Activated naive CD4-positive, alpha-beta T cell treated with anti-CD3 and anti-CD28 coated beads for 36 hours (primary cell): ENCODE measurements around the gene PLEKHA3. TPM values are rescaled to one million over a fixed set of nuclear protein-coding genes. Genes with fewer than 3 reads are reported as not detected.

ENCODE experiments used
- CTCF ChIA-PET: fragments of 350-600 bp; sonication (Branson Sonifier 250); formaldehyde crosslinking; loops from one replicate; lab custom pipeline; 2021; ENCODE audit warnings: antibody characterized with exemption; lab: Charles Lee
- DNase-seq: peaks from one replicate; pipeline ENCODE4 v3.0.0-alpha.2; 2020
- H3K27ac Mint-ChIP-seq: one replicate; pipeline ENCODE4 v1.8.0; 2021; ENCODE audit warnings: mild to moderate bottlenecking, mixed read lengths
- H3K27me3 Mint-ChIP-seq: one replicate; pipeline ENCODE4 v1.8.0; 2021; ENCODE audit warnings: low read depth, mixed read lengths
- H3K36me3 Mint-ChIP-seq: one replicate; pipeline ENCODE4 v1.8.0; 2021; ENCODE audit warnings: low read depth, mixed read lengths
- H3K4me1 Mint-ChIP-seq: one replicate; pipeline ENCODE4 v1.8.0; 2021; ENCODE audit warnings: low read depth, mixed read lengths
- H3K4me3 Mint-ChIP-seq: one replicate; pipeline ENCODE4 v1.8.0; 2021; ENCODE audit warnings: mild to moderate bottlenecking, moderate library complexity, mixed read lengths
- H3K9me3 Mint-ChIP-seq: one replicate; pipeline ENCODE4 v1.8.0; 2021; ENCODE audit warnings: mixed read lengths
- intact Hi-C: fragments of 100-400 bp; cut with micrococcal nuclease; formaldehyde crosslinking; loops from one replicate; pipeline ENCODE4 v1.15.1; 2023
- total RNA-seq, 2 experiments: library from RNA; stranded (reverse); gene quantifications; one replicate each; pipeline ENCODE4 v1.2.3, GENCODE V29; 2021

Gene PLEKHA3
- total RNA-seq, 2 experiments from 2014 or later: 19.4 to 19.8 TPM

DNA sequence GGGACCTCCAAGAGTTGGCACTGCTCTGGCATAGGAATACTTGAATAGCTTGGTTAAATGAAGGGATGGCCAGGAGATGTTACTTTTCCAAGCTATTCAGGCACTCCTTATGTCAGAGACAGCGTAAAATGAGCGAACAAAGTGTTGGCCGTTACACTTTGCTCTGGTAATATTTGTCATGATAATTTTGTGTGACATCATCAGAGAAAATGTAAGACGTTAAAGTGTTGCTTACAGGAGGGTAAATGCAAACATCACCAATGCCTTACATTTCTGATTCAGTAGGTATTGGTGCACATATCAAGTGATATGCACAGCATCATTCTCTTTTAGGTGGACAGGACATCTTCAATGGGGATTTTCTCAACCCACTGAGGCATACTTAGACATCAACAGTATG is 46.0 kb downstream of the PLEKHA3 start:
- intact Hi-C loops: loop anchor here (10.0 kb wide), 1 partner anchor 1479 kb away; the partner anchor contains the start of gene CWC22
- H3K27ac Mint-ChIP-seq: no peak overlapping the region
- H3K9me3 Mint-ChIP-seq: peaks cover 8% of the 10 kb centered on the region
- no peak overlapping the region for H3K4me3 Mint-ChIP-seq
- H3K27me3 Mint-ChIP-seq: no peaks in the 10 kb centered on the region
- no peak for DNase-seq
- CTCF ChIA-PET: no interaction called here
- peaks cover 64% of the 10 kb centered on the region for H3K4me1 Mint-ChIP-seq
- H3K36me3 Mint-ChIP-seq: peaks cover 30% of the 10 kb centered on the region

- peaks cover 38% of the 10 kb centered on the region for H3K36me3 Mint-ChIP-seq
Observed at GRCh38 chr2:178527592-178527991, 47.3 kb downstream of the PLEKHA3 start.

DNA sequence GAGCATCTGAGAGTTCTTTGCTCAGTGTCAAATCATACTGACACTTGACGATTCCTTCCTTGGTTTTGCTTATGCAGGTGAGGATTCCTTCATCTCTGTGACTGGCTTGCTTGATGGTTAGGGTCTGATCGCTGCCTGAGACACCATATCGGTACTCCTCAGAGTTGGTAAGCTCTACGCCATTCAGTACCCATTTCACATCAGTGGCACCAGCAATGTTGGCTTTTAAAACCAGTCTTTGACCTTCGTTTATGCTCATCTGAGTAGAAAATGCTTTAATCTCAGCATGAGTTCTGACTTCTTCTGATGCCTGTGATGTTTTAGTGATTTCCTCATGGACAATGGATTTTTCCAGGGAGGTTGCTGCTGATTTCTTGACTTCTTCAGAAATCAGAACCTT is 48.4 kb downstream of the PLEKHA3 start:
- no peak for DNase-seq
- intact Hi-C loops: loop anchor here (10.0 kb wide), 1 partner anchor 1476 kb away; the partner anchor contains the start of gene CWC22
- Mint-ChIP-seq H3K4me1 (peaks cover 55% of the 10 kb centered on the region), H3K36me3 (peaks cover 48% of the 10 kb centered on the region), H3K27ac (no peak overlapping the region), H3K9me3 (peaks cover 3% of the 10 kb centered on the region), H3K4me3 (no peak overlapping the region), H3K27me3 (no peaks in the 10 kb centered on the region)
- CTCF ChIA-PET: no interaction called here

More at GRCh38 chr2:178527592-178527991, 47.3 kb downstream of the PLEKHA3 start:
- Mint-ChIP-seq H3K27ac (no peak overlapping the region), H3K9me3 (peaks cover 4% of the 10 kb centered on the region), H3K4me3 (no peak overlapping the region), H3K27me3 (no peaks in the 10 kb centered on the region), H3K4me1 (peaks cover 58% of the 10 kb centered on the region)
- CTCF ChIA-PET: no interaction called here
- intact Hi-C loops: loop anchor here (10.0 kb wide), 1 partner anchor 1477 kb away; the partner anchor contains the start of gene CWC22
- DNase-seq: no peak

GRCh38 chr2:178529194-178529593 is 48.9 kb downstream of the PLEKHA3 start:
- intact Hi-C loops: loop anchor here (10.0 kb wide), 1 partner anchor 1476 kb away; the partner anchor contains the start of gene CWC22
- Mint-ChIP-seq H3K4me1 (peaks cover 53% of the 10 kb centered on the region), H3K4me3 (no peak overlapping the region), H3K27ac (no peak overlapping the region), H3K27me3 (no peaks in the 10 kb centered on the region), H3K9me3 (peaks cover 3% of the 10 kb centered on the region), H3K36me3 (peaks cover 54% of the 10 kb centered on the region)
- CTCF ChIA-PET: no interaction called here
- no peak for DNase-seq

GRCh38 chr2:178530131-178530530 is 49.9 kb downstream of the PLEKHA3 start:
- Mint-ChIP-seq H3K27me3 (no peaks in the 10 kb centered on the region), H3K9me3 (no peaks in the 10 kb centered on the region), H3K4me3 (no peak overlapping the region), H3K36me3 (peaks cover 62% of the 10 kb centered on the region), H3K27ac (peak overlapping the region; percentile 9), H3K4me1 (peaks cover 49% of the 10 kb centered on the region)
- DNase-seq: no peak
- CTCF ChIA-PET: interaction anchor here (0.7 kb wide), 1 partner anchor 57 kb away, joined by 3 read pairs; no protein-coding TSS in a partner anchor
- intact Hi-C loops: loop anchor here (1.0 to 2.0 kb wide), 4 partner anchors 9 to 79 kb away; partner anchors contain the start of genes FKBP7, PJVK and PRKRA

DNA sequence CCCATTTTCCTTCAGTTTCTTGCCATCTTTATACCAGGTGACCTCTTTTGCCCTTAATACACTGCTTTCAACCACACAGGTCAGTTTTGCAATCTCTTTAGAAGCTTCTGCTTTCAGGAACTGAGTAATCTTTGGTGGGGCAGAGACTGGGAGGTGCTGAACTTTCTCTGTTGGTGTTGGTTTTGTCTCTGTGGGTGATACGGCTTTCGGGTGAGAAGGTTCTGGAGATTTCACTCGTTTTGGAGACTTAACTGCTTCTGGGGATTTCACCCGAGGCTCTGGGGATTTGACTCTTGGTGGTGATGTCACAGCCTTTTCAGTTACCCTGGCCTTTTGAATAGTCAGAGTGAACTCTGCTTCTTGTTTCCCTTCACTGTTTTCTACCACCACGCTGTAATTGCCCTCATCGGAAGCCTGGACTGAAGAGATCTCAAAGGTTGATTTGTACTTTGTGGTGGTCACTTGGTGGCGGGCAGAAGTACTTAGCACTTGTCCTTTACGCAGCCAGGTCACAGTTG is 50.4 kb downstream of the PLEKHA3 start:
- peak; percentile 66 for DNase-seq
- intact Hi-C loops: loop anchor here (1.0 to 2.0 kb wide), 4 partner anchors 9 to 79 kb away; partner anchors contain the start of genes FKBP7, PJVK and PRKRA
- Mint-ChIP-seq H3K9me3 (no peaks in the 10 kb centered on the region), H3K27me3 (no peaks in the 10 kb centered on the region), H3K4me1 (peaks cover 46% of the 10 kb centered on the region), H3K4me3 (no peak overlapping the region), H3K27ac (peak overlapping the region; percentile 15), H3K36me3 (peaks cover 65% of the 10 kb centered on the region)
- CTCF ChIA-PET: interaction anchor here (0.7 kb wide), 1 partner anchor 56 kb away, joined by 3 read pairs; no protein-coding TSS in a partner anchor

- CTCF ChIA-PET: no interaction called here
- H3K4me3 Mint-ChIP-seq: no peak overlapping the region
- intact Hi-C loops: loop anchor here (2.0 kb wide), 1 partner anchor 52 kb away; the partner anchor contains the start of gene FKBP7
- peaks cover 62% of the 10 kb centered on the region for H3K36me3 Mint-ChIP-seq
- peaks cover 41% of the 10 kb centered on the region for H3K4me1 Mint-ChIP-seq
- no peaks in the 10 kb centered on the region for H3K27me3 Mint-ChIP-seq
- no peak for DNase-seq
- H3K27ac Mint-ChIP-seq: peak overlapping the region; percentile 15
- H3K9me3 Mint-ChIP-seq: no peaks in the 10 kb centered on the region
Observed at GRCh38 chr2:178531168-178531567, 50.9 kb downstream of the PLEKHA3 start.

GRCh38 chr2:178536037-178536436 is 55.8 kb downstream of the PLEKHA3 start:
- no peak for DNase-seq
- H3K27ac Mint-ChIP-seq: no peak overlapping the region
- H3K4me3 Mint-ChIP-seq: no peak overlapping the region
- intact Hi-C loops: no loop called here
- H3K9me3 Mint-ChIP-seq: no peaks in the 10 kb centered on the region
- peaks cover 63% of the 10 kb centered on the region for H3K36me3 Mint-ChIP-seq
- peaks cover 6% of the 10 kb centered on the region for H3K4me1 Mint-ChIP-seq
- H3K27me3 Mint-ChIP-seq: no peaks in the 10 kb centered on the region
- CTCF ChIA-PET: no interaction called here

- Mint-ChIP-seq H3K4me3 (no peak overlapping the region), H3K27ac (no peak overlapping the region), H3K4me1 (no peaks in the 10 kb centered on the region), H3K9me3 (no peaks in the 10 kb centered on the region), H3K27me3 (no peaks in the 10 kb centered on the region), H3K36me3 (peaks cover 58% of the 10 kb centered on the region)
- intact Hi-C loops: no loop called here
- CTCF ChIA-PET: no interaction called here
- DNase-seq: no peak
Observed at GRCh38 chr2:178542161-178542560, 61.9 kb downstream of the PLEKHA3 start.

GRCh38 chr2:178542569-178542968 is 62.3 kb downstream of the PLEKHA3 start:
- DNase-seq: no peak
- CTCF ChIA-PET: no interaction called here
- Mint-ChIP-seq H3K4me1 (no peaks in the 10 kb centered on the region), H3K9me3 (no peaks in the 10 kb centered on the region), H3K27me3 (no peaks in the 10 kb centered on the region), H3K4me3 (no peak overlapping the region), H3K27ac (no peak overlapping the region), H3K36me3 (peaks cover 59% of the 10 kb centered on the region)
- intact Hi-C loops: no loop called here

- DNase-seq: no peak
- Mint-ChIP-seq H3K36me3 (peaks cover 76% of the 10 kb centered on the region), H3K4me3 (no peak overlapping the region), H3K27me3 (no peaks in the 10 kb centered on the region), H3K27ac (no peak overlapping the region), H3K4me1 (no peaks in the 10 kb centered on the region), H3K9me3 (peaks cover 2% of the 10 kb centered on the region)
- CTCF ChIA-PET: no interaction called here
- intact Hi-C loops: no loop called here
Observed at GRCh38 chr2:178550352-178550751, 70.1 kb downstream of the PLEKHA3 start.

- Mint-ChIP-seq H3K27ac (no peak overlapping the region), H3K4me1 (peaks cover 5% of the 10 kb centered on the region), H3K27me3 (no peaks in the 10 kb centered on the region), H3K4me3 (no peak overlapping the region), H3K36me3 (peaks cover 77% of the 10 kb centered on the region), H3K9me3 (peaks cover 2% of the 10 kb centered on the region)
- no peak for DNase-seq
- CTCF ChIA-PET: interaction anchor here (0.6 kb wide), 1 partner anchor 61 kb away, joined by 4 read pairs; no protein-coding TSS in a partner anchor
- intact Hi-C loops: no loop called here
Observed at GRCh38 chr2:178553047-178553446, 72.8 kb downstream of the PLEKHA3 start.
